GM23248 (cell line): ENCODE data around the gene DNAH2. TPM values are rescaled to one million over a fixed set of nuclear protein-coding genes. Genes with fewer than 3 reads are reported as not detected.
A peak's percentile ranks its signal among the peaks of the same experiment; 100 is the strongest.

Experiments used
- DNase-seq: peaks from one replicate; pipeline ENCODE4 v3.0.0-alpha.2; 2015
- H2AFZ ChIP-seq: fragments of 200-600 bp; sonication (generic); 2 replicates; pipeline ENCODE4 v1.6.1; 2016; ENCODE audit warnings: antibody characterized with exemption
- H3F3A ChIP-seq: fragments of 200-600 bp; sonication (generic); 2 replicates; pipeline ENCODE4 v1.6.1; 2016; ENCODE audit warnings: mild to moderate bottlenecking, antibody characterized with exemption, mixed run types; ENCODE audit not compliant: insufficient read depth
- H3K27ac ChIP-seq: fragments of 200-600 bp; sonication (generic); 2 replicates; pipeline ENCODE4 v1.5.1; 2016; ENCODE audit warnings: mild to moderate bottlenecking
- H3K27me3 ChIP-seq: fragments of 200-600 bp; sonication (generic); replicated peaks from 2 replicates; pipeline ENCODE4 v1.6.1; 2016; ENCODE audit warnings: mild to moderate bottlenecking; ENCODE audit not compliant: insufficient read depth
- H3K36me3 ChIP-seq: fragments of 200-600 bp; sonication (generic); 2 replicates; pipeline ENCODE4 v1.6.1; 2016; ENCODE audit warnings: low read depth, mild to moderate bottlenecking
- H3K4me1 ChIP-seq: fragments of 200-600 bp; sonication (generic); 2 replicates; pipeline ENCODE4 v1.6.1; 2016; ENCODE audit warnings: mild to moderate bottlenecking; ENCODE audit not compliant: insufficient read depth
- H3K4me2 ChIP-seq: fragments of 200-600 bp; sonication (generic); one replicate; pipeline ENCODE4 v1.6.1; 2016; ENCODE audit warnings: mild to moderate bottlenecking; ENCODE audit not compliant: unreplicated experiment
- H3K4me3 ChIP-seq: fragments of 200-600 bp; sonication (generic); 2 replicates; pipeline ENCODE4 v1.5.1; 2016; ENCODE audit warnings: mild to moderate bottlenecking
- H3K79me2 ChIP-seq: fragments of 200-600 bp; sonication (generic); 2 replicates; pipeline ENCODE4 v1.6.1; 2016; ENCODE audit warnings: mild to moderate bottlenecking; ENCODE audit not compliant: insufficient read depth
- H3K9ac ChIP-seq: fragments of 200-600 bp; sonication (generic); 2 replicates; pipeline ENCODE4 v1.6.1; 2016; ENCODE audit warnings: mild to moderate bottlenecking
- H3K9me2 ChIP-seq: fragments of 200-600 bp; sonication (generic); 2 replicates; pipeline ENCODE4 v1.6.1; 2016; ENCODE audit warnings: mixed run types, mild to moderate bottlenecking, moderate library complexity; ENCODE audit not compliant: insufficient read depth
- H3K9me3 ChIP-seq: fragments of 200-600 bp; sonication (generic); one replicate; pipeline ENCODE4 v1.6.1; 2017; ENCODE audit warnings: low read depth
- H4K20me1 ChIP-seq: fragments of 200-600 bp; sonication (generic); 2 replicates; pipeline ENCODE4 v1.6.0; 2016; ENCODE audit not compliant: insufficient read depth
- EZH2 ChIP-seq: fragments of 200-600 bp; sonication (generic); IDR thresholded peaks from 2 replicates; pipeline ENCODE4 v1.6.1; 2018; ENCODE audit warnings: antibody characterized with exemption, mild to moderate bottlenecking; ENCODE audit not compliant: insufficient read depth, poor library complexity, severe bottlenecking
- EZH2phosphoT487 ChIP-seq: fragments of 200-600 bp; sonication (generic); IDR thresholded peaks from 2 replicates; pipeline ENCODE4 v1.6.1; 2018; ENCODE audit warnings: antibody characterized with exemption, moderate library complexity, mild to moderate bottlenecking, low read depth; ENCODE audit not compliant: insufficient read depth
- WGBS, 2 experiments: methylation state at CpG; one replicate each; pipeline ENCODE4 v1.1.6; 2015 to 2017; ENCODE audit warnings: low lambda C conversion rate in 2 of 2, low coverage in 1 of 2; ENCODE audit errors: missing lambda C conversion rate in 2 of 2; 5-methylcytosine and 5-hydroxymethylcytosine counted together
- in situ Hi-C: fragments of 300-500 bp; cut with MboI; formaldehyde crosslinking; loops from 2 replicates; pipeline ENCODE4 v1.15.0; 2020
- polyA plus RNA-seq: library from polyadenylated mRNA; unstranded; fragments of >200 nt; fragmentation: Nextera tagmentation; extraction: Ambion mirVana; gene quantifications from 2 replicates; pipeline ENCODE4 v1.2.1, GENCODE V29; 2016
- total RNA-seq: library from RNA; depleted of rRNA; stranded (reverse); fragments of >200 nt; shearing (Covaris generic); gene quantifications from 2 replicates; pipeline ENCODE4 v1.2.3, GENCODE V29; 2014

DNAH2 gene
- total and polyA plus RNA-seq, 2 experiments from 2014 or later, result not detected

GRCh38 chr17:7707858-7708750 lies 9.4 kb upstream of the DNAH2 start:
- 78 to 80% methylated on average over 22 of the region's 22 CpGs for WGBS, 2 experiments
- Histone ChIP-seq H2AFZ (no peak overlapping the region), H3K27ac (no peak overlapping the region), H4K20me1 (no peaks in the 10 kb centered on the region), H3K4me3 (no peak overlapping the region), H3K27me3 (peaks cover 18% of the 10 kb centered on the region; the same call in 1 of the 2 replicates), H3K4me2 (no peak overlapping the region), H3K9ac (no peak overlapping the region), H3K4me1 (peaks cover 12% of the 10 kb centered on the region), H3K9me2 (no peaks in the 10 kb centered on the region), H3K79me2 (no peaks in the 10 kb centered on the region), H3F3A (no peaks in the 10 kb centered on the region), H3K9me3 (no peaks in the 10 kb centered on the region), H3K36me3 (no peaks in the 10 kb centered on the region)
- DNase-seq, result no peak
- in situ Hi-C loops, result no loop called here
- no peak for TF ChIP-seq EZH2
- TF ChIP-seq EZH2phosphoT487, result no peak

- no peaks in the 10 kb centered on the region for H4K20me1 ChIP-seq
- no peak for DNase-seq
- 77 to 82% methylated on average over 9 to 11 of the region's 11 CpGs for WGBS, 2 experiments
- no peak overlapping the region for H3K4me2 ChIP-seq
- H3K27me3 ChIP-seq, result peaks cover 18% of the 10 kb centered on the region; the same call in 1 of the 2 replicates
- H2AFZ ChIP-seq, result no peak overlapping the region
- no peak for TF ChIP-seq EZH2
- TF ChIP-seq EZH2phosphoT487, result no peak
- no peaks in the 10 kb centered on the region for H3K9me3 ChIP-seq
- H3K27ac ChIP-seq, result no peak overlapping the region
- no peak overlapping the region for H3K4me3 ChIP-seq
- H3K36me3 ChIP-seq, result no peaks in the 10 kb centered on the region
- in situ Hi-C loops, result no loop called here
- H3F3A ChIP-seq, result no peaks in the 10 kb centered on the region
- no peaks in the 10 kb centered on the region for H3K79me2 ChIP-seq
- H3K9me2 ChIP-seq, result no peaks in the 10 kb centered on the region
- no peak overlapping the region for H3K9ac ChIP-seq
- peaks cover 7% of the 10 kb centered on the region for H3K4me1 ChIP-seq
Observed at GRCh38 chr17:7709031-7709430, 8.5 kb upstream of the DNAH2 start.

GRCh38 chr17:7710301-7710700 lies 7.2 kb upstream of the DNAH2 start:
- Histone ChIP-seq H4K20me1 (no peaks in the 10 kb centered on the region), H3K9me2 (no peaks in the 10 kb centered on the region), H3K4me1 (no peaks in the 10 kb centered on the region), H3K36me3 (no peaks in the 10 kb centered on the region), H3K4me3 (no peak overlapping the region), H3K27ac (no peak overlapping the region), H3K9ac (no peak overlapping the region), H3K79me2 (no peaks in the 10 kb centered on the region), H3K9me3 (no peaks in the 10 kb centered on the region), H3K4me2 (no peak overlapping the region), H2AFZ (peak overlapping the region; percentile 35), H3F3A (no peaks in the 10 kb centered on the region), H3K27me3 (peaks cover 15% of the 10 kb centered on the region; the same call in 1 of the 2 replicates)
- in situ Hi-C loops, result no loop called here
- TF ChIP-seq EZH2 (no peak), EZH2phosphoT487 (no peak)
- no peak for DNase-seq
- WGBS, 2 experiments, result 87 to 91% methylated on average over 7 of the region's 7 CpGs

- H3K36me3 ChIP-seq, result no peaks in the 10 kb centered on the region
- H3K9me3 ChIP-seq, result no peaks in the 10 kb centered on the region
- H3K4me2 ChIP-seq, result no peak overlapping the region
- no peaks in the 10 kb centered on the region for H3K9me2 ChIP-seq
- no peak overlapping the region for H3K27ac ChIP-seq
- no peaks in the 10 kb centered on the region for H4K20me1 ChIP-seq
- H3K4me3 ChIP-seq, result no peak overlapping the region
- 80 to 87% methylated on average over 7 of the region's 7 CpGs for WGBS, 2 experiments
- 0 out of 2 replicates have a peak, but pooled peaks cover 10% of the 10 kb centered on the region for H3K27me3 ChIP-seq
- in situ Hi-C loops, result no loop called here
- no peak overlapping the region for H3K9ac ChIP-seq
- no peak for TF ChIP-seq EZH2
- no peak for TF ChIP-seq EZH2phosphoT487
- no peaks in the 10 kb centered on the region for H3K4me1 ChIP-seq
- no peaks in the 10 kb centered on the region for H3F3A ChIP-seq
- H2AFZ ChIP-seq, result no peak overlapping the region
- no peak for DNase-seq
- H3K79me2 ChIP-seq, result no peaks in the 10 kb centered on the region
Observed at GRCh38 chr17:7711051-7711755, 6.3 kb upstream of the DNAH2 start.
